ENCODE results near the gene ABCD1. TPM values are rescaled to one million over a fixed set of nuclear protein-coding genes. Genes with fewer than 3 reads are reported as not detected.

The ABCD1 gene
- total and polyA plus RNA-seq, 9 of the 15 experiments (the other 6 are each of a cell fraction or from before 2014, with no cell fraction given): 0.07 to 6.9 (median 2.2) TPM

- TF ChIP-seq, protein P1, sequence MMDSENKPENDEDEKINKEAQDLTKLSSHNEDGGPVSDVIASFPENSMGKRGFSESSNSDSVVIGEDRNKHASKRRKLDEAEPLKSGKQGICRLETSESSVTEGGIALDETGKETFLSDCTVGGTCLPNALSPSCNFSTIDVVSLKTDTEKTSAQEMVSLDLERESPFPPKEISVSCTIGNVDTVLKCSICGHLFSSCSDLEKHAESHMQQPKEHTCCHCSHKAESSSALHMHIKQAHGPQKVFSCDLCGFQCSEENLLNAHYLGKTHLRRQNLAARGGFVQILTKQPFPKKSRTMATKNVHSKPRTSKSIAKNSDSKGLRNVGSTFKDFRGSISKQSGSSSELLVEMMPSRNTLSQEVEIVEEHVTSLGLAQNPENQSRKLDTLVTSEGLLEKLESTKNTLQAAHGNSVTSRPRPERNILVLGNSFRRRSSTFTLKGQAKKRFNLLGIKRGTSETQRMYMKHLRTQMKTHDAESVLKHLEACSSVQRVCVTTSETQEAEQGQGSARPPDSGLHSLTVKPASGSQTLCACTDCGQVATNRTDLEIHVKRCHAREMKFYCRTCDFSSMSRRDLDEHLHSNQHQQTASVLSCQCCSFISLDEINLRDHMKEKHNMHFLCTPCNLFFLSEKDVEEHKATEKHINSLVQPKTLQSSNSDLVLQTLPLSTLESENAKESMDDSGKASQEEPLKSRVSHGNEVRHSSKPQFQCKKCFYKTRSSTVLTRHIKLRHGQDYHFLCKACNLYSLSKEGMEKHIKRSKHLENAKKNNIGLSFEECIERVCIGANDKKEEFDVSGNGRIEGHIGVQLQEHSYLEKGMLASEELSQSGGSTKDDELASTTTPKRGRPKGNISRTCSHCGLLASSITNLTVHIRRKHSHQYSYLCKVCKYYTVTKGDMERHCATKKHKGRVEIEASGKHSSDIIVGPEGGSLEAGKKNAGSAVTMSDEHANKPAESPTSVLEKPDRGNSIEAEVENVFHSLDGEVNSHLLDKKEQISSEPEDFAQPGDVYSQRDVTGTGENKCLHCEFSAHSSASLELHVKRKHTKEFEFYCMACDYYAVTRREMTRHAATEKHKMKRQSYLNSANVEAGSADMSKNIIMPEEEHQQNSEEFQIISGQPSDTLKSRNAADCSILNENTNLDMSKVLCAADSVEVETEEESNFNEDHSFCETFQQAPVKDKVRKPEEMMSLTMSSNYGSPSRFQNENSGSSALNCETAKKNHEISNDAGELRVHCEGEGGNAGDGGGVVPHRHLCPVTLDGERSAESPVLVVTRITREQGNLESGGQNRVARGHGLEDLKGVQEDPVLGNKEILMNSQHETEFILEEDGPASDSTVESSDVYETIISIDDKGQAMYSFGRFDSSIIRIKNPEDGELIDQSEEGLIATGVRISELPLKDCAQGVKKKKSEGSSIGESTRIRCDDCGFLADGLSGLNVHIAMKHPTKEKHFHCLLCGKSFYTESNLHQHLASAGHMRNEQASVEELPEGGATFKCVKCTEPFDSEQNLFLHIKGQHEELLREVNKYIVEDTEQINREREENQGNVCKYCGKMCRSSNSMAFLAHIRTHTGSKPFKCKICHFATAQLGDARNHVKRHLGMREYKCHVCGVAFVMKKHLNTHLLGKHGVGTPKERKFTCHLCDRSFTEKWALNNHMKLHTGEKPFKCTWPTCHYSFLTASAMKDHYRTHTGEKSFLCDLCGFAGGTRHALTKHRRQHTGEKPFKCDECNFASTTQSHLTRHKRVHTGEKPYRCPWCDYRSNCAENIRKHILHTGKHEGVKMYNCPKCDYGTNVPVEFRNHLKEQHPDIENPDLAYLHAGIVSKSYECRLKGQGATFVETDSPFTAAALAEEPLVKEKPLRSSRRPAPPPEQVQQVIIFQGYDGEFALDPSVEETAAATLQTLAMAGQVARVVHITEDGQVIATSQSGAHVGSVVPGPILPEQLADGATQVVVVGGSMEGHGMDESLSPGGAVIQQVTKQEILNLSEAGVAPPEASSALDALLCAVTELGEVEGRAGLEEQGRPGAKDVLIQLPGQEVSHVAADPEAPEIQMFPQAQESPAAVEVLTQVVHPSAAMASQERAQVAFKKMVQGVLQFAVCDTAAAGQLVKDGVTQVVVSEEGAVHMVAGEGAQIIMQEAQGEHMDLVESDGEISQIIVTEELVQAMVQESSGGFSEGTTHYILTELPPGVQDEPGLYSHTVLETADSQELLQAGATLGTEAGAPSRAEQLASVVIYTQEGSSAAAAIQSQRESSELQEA (IDR thresholded peaks at IDR 0.05; ENCODE audit: low read depth): no peak
- TF ChIP-seq ATF1 (CRISPR knock-in tag; IDR thresholded peaks at IDR 0.05) (no peak), ATF1 (tag; IDR thresholded peaks at IDR 0.05) (peak; percentile 28; the same call in 1 of the 2 replicates), ZFPM2 (CRISPR knock-in tag; IDR thresholded peaks at IDR 0.05) (no peak)
Observed at GRCh38 chrX:153708415-153708814, 16.2 kb upstream of the ABCD1 start (continued).
